Caco-2 (cell line): ENCODE data around the gene CD81. TPM values are rescaled to one million over a fixed set of nuclear protein-coding genes. Genes with fewer than 3 reads are reported as not detected.
A peak's percentile ranks its signal among the peaks of the same experiment; 100 is the strongest.

Source experiments
- BruUV-seq: library from RNA; stranded (reverse); fragments of 400-500 nt; replicated peaks from 2 replicates; lab custom pipeline; 2021; lab: Mats Ljungman, UMichigan
- CTCF ChIA-PET: fragments of 300-600 bp; sonication (Branson Sonifier 250); formaldehyde crosslinking; loops from one replicate; lab custom pipeline; 2022; ENCODE audit warnings: antibody characterized with exemption; lab: Charles Lee
- POLR2A ChIA-PET: fragments of 300-600 bp; sonication (Branson Sonifier 250); formaldehyde crosslinking; loops from one replicate; lab custom pipeline; 2022; ENCODE audit warnings: antibody characterized with exemption; lab: Charles Lee
- DNase-seq, 2 experiments: peaks; one replicate each; pipeline versions ENCODE4 v3.0.0 to v3.0.0-alpha.2; 2020 to 2022
- H3K27me3 ChIP-seq: replicated peaks from 2 replicates; pipeline ENCODE4 v1.6.0; 2011; ENCODE audit warnings: low read length; ENCODE audit not compliant: control insufficient read depth, insufficient read depth
- H3K36me3 ChIP-seq: 2 replicates; pipeline ENCODE4 v1.5.1; 2011; ENCODE audit warnings: low read length; ENCODE audit not compliant: control insufficient read depth, insufficient read depth
- H3K4me1 ChIP-seq: fragments of 250-450 bp; sonication (Bioruptor Pico); 2 replicates; pipeline ENCODE4 v1.5.1; 2020; ENCODE audit warnings: mild to moderate bottlenecking
- H3K4me3 ChIP-seq: 2 replicates; pipeline ENCODE4 v1.5.1; 2011; ENCODE audit warnings: low read depth, mild to moderate bottlenecking, control low read depth, low read length
- H3K9me3 ChIP-seq: fragments of 250-450 bp; sonication (Bioruptor Pico); 2 replicates; pipeline ENCODE4 v1.5.1; 2020; ENCODE audit warnings: mild to moderate bottlenecking, moderate library complexity
- H3K27ac Mint-ChIP-seq: one replicate; pipeline ENCODE4 v1.8.0; 2022; ENCODE audit warnings: mixed read lengths; ENCODE audit not compliant: unreplicated experiment
- H3K27me3 Mint-ChIP-seq: one replicate; pipeline ENCODE4 v1.8.0; 2022; ENCODE audit warnings: mixed read lengths; ENCODE audit not compliant: insufficient read depth, unreplicated experiment
- H3K36me3 Mint-ChIP-seq: one replicate; pipeline ENCODE4 v1.8.0; 2022; ENCODE audit warnings: mild to moderate bottlenecking, mixed read lengths; ENCODE audit not compliant: insufficient read depth, unreplicated experiment
- H3K4me1 Mint-ChIP-seq: one replicate; pipeline ENCODE4 v1.8.0; 2022; ENCODE audit warnings: low read depth, mixed read lengths; ENCODE audit not compliant: unreplicated experiment
- H3K4me3 Mint-ChIP-seq: one replicate; pipeline ENCODE4 v1.8.0; 2022; ENCODE audit warnings: mild to moderate bottlenecking, moderate library complexity, mixed read lengths; ENCODE audit not compliant: unreplicated experiment
- H3K9me3 Mint-ChIP-seq: one replicate; pipeline ENCODE4 v1.8.0; 2022; ENCODE audit warnings: mixed read lengths; ENCODE audit not compliant: unreplicated experiment
- intact Hi-C: fragments of 100-400 bp; cut with micrococcal nuclease; formaldehyde crosslinking; loops from one replicate; pipeline ENCODE4 v1.10.0; 2022; ENCODE audit not compliant: unreplicated experiment
- total RNA-seq: library from RNA; stranded (reverse); gene quantifications from 2 replicates; pipeline ENCODE4 v1.2.3, GENCODE V29; 2022
- TF ChIP-seq, protein P1 (sequence below), 2 experiments: fragments of 200-600 bp in 1 of 2; IDR thresholded peaks; 1 replicate in 1 of 2; 2 replicates in 1 of 2; pipeline versions ENCODE4 v1.5.1 to v1.8.0; 2011 to 2022; ENCODE audit warnings: antibody characterized with exemption in 1 of 2, control low read depth in 1 of 2, inconsistent platforms in 1 of 2, low read depth in 1 of 2, low read length in 1 of 2, mild to moderate bottlenecking in 1 of 2, moderate library complexity in 1 of 2; ENCODE audit not compliant: insufficient read depth in 1 of 2, severe bottlenecking in 1 of 2, unreplicated experiment in 1 of 2

Gene CD81
- total RNA-seq, 1 experiment from 2014 or later: 412 TPM

DNA sequence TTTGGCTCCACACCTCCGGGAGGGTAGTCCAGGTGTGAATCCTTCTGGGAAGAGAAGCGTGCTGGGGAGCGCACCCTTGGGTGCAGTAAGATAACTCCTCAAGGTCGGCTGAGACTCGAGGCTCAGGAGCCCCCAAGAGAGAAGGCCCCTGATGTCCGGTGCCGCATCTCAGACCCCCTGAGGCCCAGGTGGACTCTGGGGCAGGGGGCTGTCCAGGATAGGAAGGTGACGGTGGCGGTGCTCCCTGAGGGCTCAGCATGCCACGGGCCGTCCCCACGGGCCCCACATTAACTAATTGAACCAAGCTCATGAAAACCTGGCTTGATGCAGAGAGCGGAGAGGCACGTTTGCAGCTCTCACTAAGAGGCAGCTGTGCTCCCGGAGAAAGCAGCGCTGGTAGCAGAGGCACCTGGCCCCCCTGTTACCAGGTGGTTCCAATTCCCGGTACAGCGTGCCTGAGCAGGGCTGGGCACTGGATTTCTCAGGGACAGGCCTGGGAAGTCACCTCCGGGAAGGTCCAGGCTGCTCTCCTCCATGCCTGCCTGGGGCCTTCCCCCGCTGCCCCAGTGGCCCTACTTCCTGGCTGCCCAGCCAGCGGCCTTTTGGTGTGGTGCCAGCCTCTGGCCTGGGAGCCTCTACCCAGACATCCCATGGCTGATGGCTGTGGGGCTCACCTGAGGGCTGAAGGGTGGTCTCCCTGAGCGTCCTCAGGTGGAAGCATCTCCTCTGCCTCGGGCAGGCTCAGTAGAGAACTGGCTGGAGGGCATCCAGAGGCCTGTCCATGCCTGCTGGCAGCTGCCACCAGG is 68.8 kb downstream of the CD81 start:
- Histone ChIP-seq H3K36me3 (no peaks in the 10 kb centered on the region), H3K4me3 (no peak overlapping the region), H3K4me1 (no peaks in the 10 kb centered on the region), H3K9me3 (no peaks in the 10 kb centered on the region), H3K27me3 (peaks cover 6% of the 10 kb centered on the region)
- intact Hi-C loops: no loop called here
- no peaks in the 10 kb centered on the region for H3K36me3 Mint-ChIP-seq
- no peak overlapping the region for H3K27ac Mint-ChIP-seq
- H3K9me3 Mint-ChIP-seq: no peaks in the 10 kb centered on the region
- BruUV-seq: no TSS peak
- H3K27me3 Mint-ChIP-seq: peaks cover 13% of the 10 kb centered on the region
- ChIA-PET CTCF (interaction anchor here (0.6 kb wide), 1 partner anchor 26 kb away, joined by 3 read pairs; no protein-coding TSS in a partner anchor), POLR2A (interaction anchor here (0.6 kb wide), 1 partner anchor 68 kb away, joined by 3 read pairs; no protein-coding TSS in a partner anchor)
- peak overlapping the region; percentile 70 for H3K4me3 Mint-ChIP-seq
- no peaks in the 10 kb centered on the region for H3K4me1 Mint-ChIP-seq
- DNase-seq: no peak
- TF ChIP-seq, protein P1, sequence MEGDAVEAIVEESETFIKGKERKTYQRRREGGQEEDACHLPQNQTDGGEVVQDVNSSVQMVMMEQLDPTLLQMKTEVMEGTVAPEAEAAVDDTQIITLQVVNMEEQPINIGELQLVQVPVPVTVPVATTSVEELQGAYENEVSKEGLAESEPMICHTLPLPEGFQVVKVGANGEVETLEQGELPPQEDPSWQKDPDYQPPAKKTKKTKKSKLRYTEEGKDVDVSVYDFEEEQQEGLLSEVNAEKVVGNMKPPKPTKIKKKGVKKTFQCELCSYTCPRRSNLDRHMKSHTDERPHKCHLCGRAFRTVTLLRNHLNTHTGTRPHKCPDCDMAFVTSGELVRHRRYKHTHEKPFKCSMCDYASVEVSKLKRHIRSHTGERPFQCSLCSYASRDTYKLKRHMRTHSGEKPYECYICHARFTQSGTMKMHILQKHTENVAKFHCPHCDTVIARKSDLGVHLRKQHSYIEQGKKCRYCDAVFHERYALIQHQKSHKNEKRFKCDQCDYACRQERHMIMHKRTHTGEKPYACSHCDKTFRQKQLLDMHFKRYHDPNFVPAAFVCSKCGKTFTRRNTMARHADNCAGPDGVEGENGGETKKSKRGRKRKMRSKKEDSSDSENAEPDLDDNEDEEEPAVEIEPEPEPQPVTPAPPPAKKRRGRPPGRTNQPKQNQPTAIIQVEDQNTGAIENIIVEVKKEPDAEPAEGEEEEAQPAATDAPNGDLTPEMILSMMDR (IDR thresholded peaks at IDR 0.05; ENCODE audit: insufficient read depth in 1 of 2, low read depth in 1 of 2, low read length in 1 of 2, severe bottlenecking in 1 of 2, unreplicated experiment in 1 of 2): no peak

DNA sequence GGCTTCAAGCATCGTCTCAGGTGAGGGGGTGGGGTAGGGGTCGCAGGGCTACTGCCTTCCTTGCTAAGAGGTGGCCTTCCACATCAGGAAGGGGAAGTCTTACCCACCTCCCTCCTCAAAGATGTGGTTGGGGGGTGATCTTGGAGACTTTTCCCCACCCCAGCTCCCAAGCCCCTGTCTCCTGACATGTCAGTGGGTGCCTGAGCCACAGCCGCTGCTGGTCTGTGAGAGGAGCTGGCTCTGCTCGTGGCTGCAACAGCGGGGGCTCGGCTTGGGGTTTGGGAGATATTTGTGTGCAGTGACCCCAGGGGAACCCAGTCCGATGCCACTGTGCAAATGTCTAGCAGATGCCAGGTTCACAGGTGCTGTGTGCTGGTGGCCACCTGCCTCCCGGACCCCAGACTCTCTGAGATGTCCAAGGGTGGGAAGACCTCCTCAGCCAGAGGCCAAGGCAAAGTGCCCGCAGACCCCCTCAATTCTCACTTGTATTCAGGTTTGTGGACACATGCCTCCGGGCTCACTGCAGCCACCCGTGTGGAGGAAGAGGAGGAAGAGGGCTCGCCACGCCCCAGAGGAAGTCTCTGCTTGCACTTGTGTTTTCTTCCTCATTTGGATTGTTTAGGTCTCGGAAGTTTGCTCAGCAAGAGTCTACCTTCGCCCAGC is 69.6 kb downstream of the CD81 start:
- Mint-ChIP-seq H3K9me3 (no peaks in the 10 kb centered on the region), H3K4me1 (no peaks in the 10 kb centered on the region), H3K27ac (no peak overlapping the region), H3K36me3 (no peaks in the 10 kb centered on the region), H3K27me3 (peaks cover 13% of the 10 kb centered on the region), H3K4me3 (no peak overlapping the region)
- CTCF ChIA-PET: no interaction called here
- Histone ChIP-seq H3K4me3 (no peak overlapping the region), H3K9me3 (no peaks in the 10 kb centered on the region), H3K27me3 (peaks cover 6% of the 10 kb centered on the region), H3K4me1 (no peaks in the 10 kb centered on the region), H3K36me3 (no peaks in the 10 kb centered on the region)
- DNase-seq: no peak
- TF ChIP-seq, protein P1 (IDR thresholded peaks at IDR 0.05; ENCODE audit: insufficient read depth in 1 of 2, low read depth in 1 of 2, low read length in 1 of 2, severe bottlenecking in 1 of 2, unreplicated experiment in 1 of 2): no peak
- POLR2A ChIA-PET: no interaction called here
- BruUV-seq: no TSS peak
- intact Hi-C loops: no loop called here

Other genes starting within 250 kb of the CD81 start
- gene IGF2, start 237.9 kb upstream of the CD81 start, total RNA-seq: 1,375 and 1,397 TPM in 2 replicates
- not detected in 2 replicates for gene INS, start 216.1 kb upstream of the CD81 start, total RNA-seq
- not detected in 2 replicates for gene TH, start 205.5 kb upstream of the CD81 start, total RNA-seq
- gene ASCL2, start 106.7 kb upstream of the CD81 start, total RNA-seq: 26.6 and 32.5 TPM in 2 replicates
- gene C11orf21, start 75.4 kb upstream of the CD81 start, total RNA-seq: 0.09 and 0.21 TPM in 2 replicates
- 0.97 and 1.2 TPM in 2 replicates for gene TSPAN32, start 75.3 kb upstream of the CD81 start, total RNA-seq
- 46.2 and 60.9 TPM in 2 replicates for gene TSSC4, start 23.4 kb downstream of the CD81 start, total RNA-seq
- gene TRPM5, start 67.2 kb downstream of the CD81 start, total RNA-seq: not detected in 2 replicates
- 0.72 and 1.0 TPM in 2 replicates for gene KCNQ1, start 67.7 kb downstream of the CD81 start, total RNA-seq